ENCODE measurements around the gene IQSEC1.

DNA sequence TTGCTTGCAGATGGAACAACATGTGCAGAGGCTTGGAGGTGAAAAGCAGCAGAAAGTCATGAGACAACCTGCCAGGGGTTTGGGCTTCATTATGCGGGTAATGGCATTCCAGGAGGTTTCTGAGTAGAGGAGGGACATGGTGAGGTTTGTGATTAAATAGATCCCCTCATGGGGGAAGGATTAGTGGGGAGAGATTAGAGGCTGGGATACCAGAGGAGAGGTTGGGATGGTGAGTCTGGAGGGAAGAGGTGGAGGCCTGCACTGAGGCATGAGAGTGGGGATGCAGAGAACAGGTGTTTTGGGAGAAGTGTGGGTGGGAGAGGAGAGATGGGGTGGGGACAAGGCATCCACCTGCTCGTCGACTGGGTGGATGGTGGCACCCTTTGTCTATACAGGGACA lies 6.8 kb upstream of the IQSEC1 start:
- no peak for TF ChIP-seq PAX5 (IDR thresholded peaks at IDR 0.05; ENCODE audit: insufficient read depth, low read length, severe bottlenecking)
- no peak for TF ChIP-seq POLR2A (IDR thresholded peaks at IDR 0.05; ENCODE audit: low read depth, low read length)
- TF ChIP-seq POLR2AphosphoS5 (IDR thresholded peaks at IDR 0.05; ENCODE audit: low read depth, low read length), result no peak
- no peak for TF ChIP-seq SPI1 (IDR thresholded peaks at IDR 0.05; ENCODE audit: low read depth, low read length)
- TF ChIP-seq TAF1 (IDR thresholded peaks at IDR 0.05; ENCODE audit: low read depth, low read length), result no peak
- no peak for TF ChIP-seq POU2F2 (IDR thresholded peaks at IDR 0.05; ENCODE audit: low read depth, low read length)
